NCI-H1105 treated with DMSO at 0.1 percent for 48 hours (cell line): Measurements from ENCODE around the gene VRK3.
"Not testable (repeated sequence)": the region's sequence is repeated elsewhere in the genome, so short reads cannot be mapped to it uniquely, and the experiment has no call there.

Source experiments
- DNase-seq: peaks from one replicate; lab custom pipeline; 2025; lab: John Stamatoyannopoulos, UW

VRK3 gene

GRCh38 chr19:49954933-49955332, 70.2 kb downstream of the VRK3 start:
- DNase-seq, result no peak

GRCh38 chr19:49954092-49954829, 70.9 kb downstream of the VRK3 start:
- DNase-seq, result no peak

- DNase-seq, result no peak
Observed at GRCh38 chr19:49953416-49953815, 71.8 kb downstream of the VRK3 start.

- no peak for DNase-seq
Observed at GRCh38 chr19:49952906-49953305, 72.3 kb downstream of the VRK3 start.

GRCh38 chr19:49952479-49952836, 72.7 kb downstream of the VRK3 start:
- DNase-seq, result no peak

- DNase-seq, result no peak
Observed at GRCh38 chr19:49951806-49952478, 73.2 kb downstream of the VRK3 start.

GRCh38 chr19:49950956-49951526, 74.1 kb downstream of the VRK3 start:
- DNase-seq, result no peak

- no peak for DNase-seq
Observed at GRCh38 chr19:49950590-49950948, 74.6 kb downstream of the VRK3 start.

- DNase-seq, result no peak
Observed at GRCh38 chr19:49949742-49950589, 75.2 kb downstream of the VRK3 start.

GRCh38 chr19:49946415-49946814, 78.8 kb downstream of the VRK3 start:
- DNase-seq, result no peak

GRCh38 chr19:49944567-49944966, 80.6 kb downstream of the VRK3 start:
- DNase-seq, result not testable (repeated sequence)

GRCh38 chr19:49940482-49940791, 84.7 kb downstream of the VRK3 start:
- no peak for DNase-seq

- DNase-seq, result no peak
Observed at GRCh38 chr19:49939721-49940481, 85.3 kb downstream of the VRK3 start.

GRCh38 chr19:49938662-49939061, 86.5 kb downstream of the VRK3 start:
- no peak for DNase-seq

- DNase-seq, result peak; percentile 57
Observed at GRCh38 chr19:49937750-49938381, 87.3 kb downstream of the VRK3 start.

GRCh38 chr19:49936549-49936948, 88.6 kb downstream of the VRK3 start:
- no peak for DNase-seq

- no peak for DNase-seq
Observed at GRCh38 chr19:49933643-49934042, 91.5 kb downstream of the VRK3 start.

GRCh38 chr19:49932731-49933131, 92.4 kb downstream of the VRK3 start:
- no peak for DNase-seq

GRCh38 chr19:49932041-49932451, 93.1 kb downstream of the VRK3 start:
- no peak for DNase-seq

- DNase-seq, result no peak
Observed at GRCh38 chr19:49931293-49932040, 93.7 kb downstream of the VRK3 start.
